K562 (cell line): ENCODE data around the gene ETFBKMT. TPM values are rescaled to one million over a fixed set of nuclear protein-coding genes. Genes with fewer than 3 reads are reported as not detected.

ENCODE experiments used
- ATAC-seq: fragments of 200-7000 bp; cut with Tn5 transposase; 3 replicates; pipeline ENCODE4 v1.9.1; 2020; ENCODE audit warnings: moderate library complexity
- BruUV-seq: library from RNA; stranded (reverse); fragments of 400-500 nt; replicated peaks from 2 replicates; lab custom pipeline; 2021; lab: Mats Ljungman, UMichigan
- CTCF ChIA-PET: fragments of 300-600 bp; formaldehyde crosslinking; extraction: SDS; loops from one replicate; lab custom pipeline; 2021; ENCODE audit warnings: low intra/inter-chr PET ratio; lab: Yijun Ruan, JAX
- POLR2A ChIA-PET: fragments of 300-600, 350-650 bp; sonication (Branson Sonifier 250); formaldehyde crosslinking; extraction: SDS; loops from one replicate; lab custom pipeline; 2021; ENCODE audit warnings: antibody characterized with exemption, inconsistent platforms; lab: Yijun Ruan, JAX
- DNase-seq, 4 experiments: peaks; one replicate each; pipeline versions ENCODE4 v3.0.0 to v3.0.0-alpha.2; 2011 to 2018; ENCODE audit warnings: low spot score in 3 of 4, mixed read lengths in 3 of 4; ENCODE audit errors: extremely low read depth in 1 of 4
- FAIRE-seq: peaks from 2 replicates; lab custom pipeline; 2011; peaks lifted over from hg19 to GRCh38; lab: Jason Lieb, UNC
- H2AFZ ChIP-seq: 2 replicates; pipeline ENCODE4 v1.6.0; 2011; ENCODE audit warnings: low read depth, low read length, control low read depth, inconsistent platforms
- H3K27ac ChIP-seq: fragments of 200-600 bp; 3 replicates; pipeline ENCODE4 v1.8.0; 2011; ENCODE audit warnings: low read depth, mild to moderate bottlenecking, control low read depth, inconsistent platforms, low read length, moderate library complexity, mixed read lengths; ENCODE audit errors: extremely low read depth
- H3K27me3 ChIP-seq, 2 experiments: fragments of 300-600 bp in 1 of 2; 2 replicates in 1 of 2; 3 replicates in 1 of 2; pipeline versions ENCODE4 v1.6.0 to v1.8.0; 2011; ENCODE audit warnings: inconsistent platforms in 2 of 2, low read length in 2 of 2, mild to moderate bottlenecking in 1 of 2, mixed read lengths in 1 of 2, moderate library complexity in 1 of 2; ENCODE audit not compliant: control insufficient read depth in 2 of 2, insufficient read depth in 2 of 2
- H3K36me3 ChIP-seq: fragments of 300-600 bp; 3 replicates; pipeline ENCODE4 v1.8.0; 2011; ENCODE audit warnings: mild to moderate bottlenecking, low read length, inconsistent platforms; ENCODE audit not compliant: control insufficient read depth, insufficient read depth
- H3K4me1 ChIP-seq, 2 experiments: fragments of 200-600 bp in 1 of 2; replicated peaks in 1 of 2; 2 replicates in 1 of 2; 3 replicates in 1 of 2; pipeline versions ENCODE4 v1.5.1 to v1.8.0; 2011; ENCODE audit warnings: inconsistent platforms in 2 of 2, low read length in 2 of 2, mild to moderate bottlenecking in 1 of 2, mixed read lengths in 1 of 2, moderate library complexity in 1 of 2; ENCODE audit not compliant: control insufficient read depth in 2 of 2, insufficient read depth in 2 of 2
- H3K4me2 ChIP-seq: 2 replicates; pipeline ENCODE4 v1.6.1; 2011; ENCODE audit warnings: low read length, control low read depth, inconsistent platforms, mixed read lengths; ENCODE audit not compliant: insufficient read depth
- H3K4me3 ChIP-seq: fragments of 200-600 bp; sonication (generic), shearing (Covaris generic); 2 replicates; pipeline ENCODE4 v1.5.1; 2016; ENCODE audit warnings: control low read depth, inconsistent platforms
- H3K79me2 ChIP-seq: fragments of 200-600 bp; 3 replicates; pipeline ENCODE4 v1.8.0; 2011; ENCODE audit warnings: low read length, inconsistent platforms; ENCODE audit not compliant: control insufficient read depth, insufficient read depth
- H3K9ac ChIP-seq, 2 experiments: 2 replicates each; pipeline versions ENCODE4 v1.6.0 to v1.6.1; 2011; ENCODE audit warnings: low read depth in 2 of 2, low read length in 2 of 2, control low read depth in 1 of 2, inconsistent platforms in 1 of 2, mild to moderate bottlenecking in 1 of 2, mixed read lengths in 1 of 2; ENCODE audit not compliant: insufficient read depth in 1 of 2
- H3K9me1 ChIP-seq: one replicate; pipeline ENCODE4 v1.6.0; 2011; ENCODE audit warnings: inconsistent platforms, mild to moderate bottlenecking, low read length, moderate library complexity; ENCODE audit not compliant: control insufficient read depth, insufficient read depth
- H3K9me3 ChIP-seq: replicated peaks from 2 replicates; pipeline ENCODE4 v1.5.1; 2011; ENCODE audit warnings: low read depth, low read length, inconsistent platforms; ENCODE audit not compliant: control insufficient read depth, insufficient read depth
- H4K20me1 ChIP-seq: replicated peaks from 2 replicates; pipeline ENCODE4 v1.6.1; 2011; ENCODE audit warnings: low read length, inconsistent platforms, mixed read lengths; ENCODE audit not compliant: control insufficient read depth, insufficient read depth
- LCOR ChIP-seq: sonication (generic); formaldehyde crosslinking; IDR thresholded peaks from 2 replicates; pipeline ENCODE4 v1.8.0; 2022; ENCODE audit warnings: mild to moderate bottlenecking, missing genetic modification reagents
- MEIS2 ChIP-seq: fragments of 450-650 bp; IDR thresholded peaks from 2 replicates; pipeline ENCODE4 v1.6.1; 2014; ENCODE audit warnings: mild to moderate bottlenecking; ENCODE audit not compliant: partially characterized antibody
- WGBS: fragments of 100-300 bp; shearing (Covaris generic); methylation state at CpG from one replicate; pipeline ENCODE4 v1.1.6; 2016; ENCODE audit warnings: low coverage, mixed read lengths; ENCODE audit not compliant: insufficient coverage; ENCODE audit errors: missing lambda C conversion rate; 5-methylcytosine and 5-hydroxymethylcytosine counted together
- in situ Hi-C: fragments of 300-500 bp; cut with MboI; formaldehyde crosslinking; loops from 4 replicates; pipeline ENCODE4 v1.15.0; 2018; ENCODE audit warnings: inconsistent platforms, mixed read lengths
- intact Hi-C: fragments of 100-400 bp; cut with micrococcal nuclease; formaldehyde crosslinking; loops from 2 replicates; pipeline ENCODE4 v1.14.2; 2022
- polyA plus RNA-seq, 8 experiments: library from polyadenylated mRNA; depleted of rRNA in 4 of 8; stranded (reverse) in 5 of 8; unstranded in 3 of 8; fragments of >200 nt; fragmentation: Nextera tagmentation in 2 of 8; fragmentation: Illumina TruSeq in 1 of 8; extraction: Ambion mirVana in 2 of 8; extraction: Trizol in 1 of 8; gene quantifications; 2 replicates each; pipeline versions ENCODE4 v1.2.1 to v1.2.3, GENCODE V29; 2011 to 2014; ENCODE audit warnings: inconsistent platforms in 1 of 8, missing spikeins in 1 of 8
- total RNA-seq, 7 experiments: library from RNA; depleted of rRNA in 6 of 7; stranded (reverse); fragments of >200 nt in 6 of 7; fragmentation: Illumina TruSeq in 2 of 7; extraction: Trizol in 2 of 7; gene quantifications; 2 replicates each; pipeline versions ENCODE4 v1.2.1 to v1.2.3, GENCODE V29; 2011 to 2021; ENCODE audit warnings: low replicate concordance in 1 of 7
- TF ChIP-seq, protein P1 (sequence below): fragments of 450-650 bp; IDR thresholded peaks from 2 replicates; pipeline ENCODE4 v1.6.1; 2016
- TF ChIP-seq, protein P2 (sequence below), 2 experiments: IDR thresholded peaks in 1 of 2; conservative IDR thresholded peaks in 1 of 2; 2 replicates each; pipeline ENCODE4 v1.6.1; 2016; ENCODE audit warnings: low read depth in 2 of 2, mild to moderate bottlenecking in 1 of 2, missing compliant biosample characterization in 1 of 2, missing genetic modification characterization in 1 of 2, moderate library complexity in 1 of 2
- TF ChIP-seq, protein P3 (sequence below): sonication (generic); formaldehyde crosslinking; IDR thresholded peaks from 2 replicates; pipeline ENCODE4 v1.8.0; 2022; ENCODE audit warnings: mild to moderate bottlenecking, missing genetic modification reagents, borderline replicate concordance

Gene ETFBKMT
- total and polyA plus RNA-seq, 9 of the 15 experiments (the other 6 are each of a cell fraction or from before 2014, with no cell fraction given), result 0.18 to 1.7 (median 0.96) TPM

DNA sequence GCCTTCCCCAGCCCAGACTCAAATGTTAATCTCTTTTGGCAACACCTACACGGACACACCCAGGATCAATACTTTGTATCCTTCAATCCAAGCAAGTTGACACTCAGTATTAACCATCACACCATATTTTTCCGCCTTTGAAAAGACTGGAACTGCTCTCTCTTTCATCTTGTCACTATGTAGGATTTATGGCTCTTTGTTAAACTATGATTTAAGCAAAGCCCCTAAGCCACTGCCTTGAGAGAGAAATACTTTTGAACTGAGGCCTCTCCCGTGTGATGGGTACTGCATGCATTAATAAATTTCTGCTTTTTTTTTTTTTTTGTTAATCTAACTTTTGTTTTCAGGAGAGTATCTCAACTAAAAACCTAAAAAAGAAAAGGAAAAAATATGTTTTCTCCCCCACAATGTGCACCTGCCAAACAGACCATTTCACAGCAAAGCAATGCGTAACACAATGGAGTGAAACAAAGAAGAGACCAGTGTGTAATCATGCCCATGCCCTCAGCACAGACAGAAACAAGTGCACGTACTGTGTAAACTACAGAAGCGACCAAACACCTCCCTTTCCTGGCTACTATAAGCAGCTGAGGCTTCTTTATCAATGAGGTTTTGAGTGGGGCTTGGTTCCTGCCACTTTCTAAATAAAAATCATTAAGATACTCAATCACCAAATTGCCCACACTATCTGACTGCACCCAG, 28.3 kb upstream of the ETFBKMT start:
- no peak overlapping the region for H3K27ac ChIP-seq
- intact Hi-C loops (loop anchor here (2.0 to 10.0 kb wide), 4 partner anchors 30 to 306 kb away; partner anchors contain the start of gene SINHCAF), in situ Hi-C loops (loop anchor here (5.0 kb wide), 1 partner anchor 384 kb away; no protein-coding TSS in a partner anchor)
- no peak for ATAC-seq
- H3K4me2 ChIP-seq, result no peak overlapping the region
- no peaks in the 10 kb centered on the region for H3K27me3 ChIP-seq
- WGBS, result 34% methylated on average over 6 of the region's 6 CpGs
- no peaks in the 10 kb centered on the region for H3K9me3 ChIP-seq
- no TSS peak for BruUV-seq
- CTCF ChIA-PET, result no interaction called here
- TF ChIP-seq, protein P1, sequence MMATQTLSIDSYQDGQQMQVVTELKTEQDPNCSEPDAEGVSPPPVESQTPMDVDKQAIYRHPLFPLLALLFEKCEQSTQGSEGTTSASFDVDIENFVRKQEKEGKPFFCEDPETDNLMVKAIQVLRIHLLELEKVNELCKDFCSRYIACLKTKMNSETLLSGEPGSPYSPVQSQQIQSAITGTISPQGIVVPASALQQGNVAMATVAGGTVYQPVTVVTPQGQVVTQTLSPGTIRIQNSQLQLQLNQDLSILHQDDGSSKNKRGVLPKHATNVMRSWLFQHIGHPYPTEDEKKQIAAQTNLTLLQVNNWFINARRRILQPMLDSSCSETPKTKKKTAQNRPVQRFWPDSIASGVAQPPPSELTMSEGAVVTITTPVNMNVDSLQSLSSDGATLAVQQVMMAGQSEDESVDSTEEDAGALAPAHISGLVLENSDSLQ, result 0 out of 2 replicates have a peak, but pooled peaks have one; percentile 30
- peak; percentile 52 for TF ChIP-seq MEIS2
- no peak for TF ChIP-seq LCOR (CRISPR knock-in tag)
- TF ChIP-seq, protein P2, sequence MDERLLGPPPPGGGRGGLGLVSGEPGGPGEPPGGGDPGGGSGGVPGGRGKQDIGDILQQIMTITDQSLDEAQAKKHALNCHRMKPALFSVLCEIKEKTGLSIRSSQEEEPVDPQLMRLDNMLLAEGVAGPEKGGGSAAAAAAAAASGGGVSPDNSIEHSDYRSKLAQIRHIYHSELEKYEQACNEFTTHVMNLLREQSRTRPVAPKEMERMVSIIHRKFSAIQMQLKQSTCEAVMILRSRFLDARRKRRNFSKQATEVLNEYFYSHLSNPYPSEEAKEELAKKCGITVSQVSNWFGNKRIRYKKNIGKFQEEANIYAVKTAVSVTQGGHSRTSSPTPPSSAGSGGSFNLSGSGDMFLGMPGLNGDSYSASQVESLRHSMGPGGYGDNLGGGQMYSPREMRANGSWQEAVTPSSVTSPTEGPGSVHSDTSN (CRISPR knock-in tag; IDR thresholded peaks at IDR 0.05; ENCODE audit: low read depth), result no peak
- TF ChIP-seq, protein P2 (tag; conservative IDR thresholded peaks at IDR 0.05; ENCODE audit: low read depth), result peak; percentile 23
- TF ChIP-seq, protein P3, sequence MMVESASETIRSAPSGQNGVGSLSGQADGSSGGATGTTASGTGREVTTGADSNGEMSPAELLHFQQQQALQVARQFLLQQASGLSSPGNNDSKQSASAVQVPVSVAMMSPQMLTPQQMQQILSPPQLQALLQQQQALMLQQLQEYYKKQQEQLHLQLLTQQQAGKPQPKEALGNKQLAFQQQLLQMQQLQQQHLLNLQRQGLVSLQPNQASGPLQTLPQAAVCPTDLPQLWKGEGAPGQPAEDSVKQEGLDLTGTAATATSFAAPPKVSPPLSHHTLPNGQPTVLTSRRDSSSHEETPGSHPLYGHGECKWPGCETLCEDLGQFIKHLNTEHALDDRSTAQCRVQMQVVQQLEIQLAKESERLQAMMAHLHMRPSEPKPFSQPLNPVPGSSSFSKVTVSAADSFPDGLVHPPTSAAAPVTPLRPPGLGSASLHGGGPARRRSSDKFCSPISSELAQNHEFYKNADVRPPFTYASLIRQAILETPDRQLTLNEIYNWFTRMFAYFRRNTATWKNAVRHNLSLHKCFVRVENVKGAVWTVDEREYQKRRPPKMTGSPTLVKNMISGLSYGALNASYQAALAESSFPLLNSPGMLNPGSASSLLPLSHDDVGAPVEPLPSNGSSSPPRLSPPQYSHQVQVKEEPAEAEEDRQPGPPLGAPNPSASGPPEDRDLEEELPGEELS (CRISPR knock-in tag), result no peak
- H2AFZ ChIP-seq, result no peak overlapping the region
- DNase-seq, result no peak
- no peaks in the 10 kb centered on the region for H3K36me3 ChIP-seq
- no peak overlapping the region for H3K9ac ChIP-seq
- peaks cover 0 to 10% of the 10 kb centered on the region in 2 experiments; a peak in 4 of 5 replicates for H3K4me1 ChIP-seq
- no peaks in the 10 kb centered on the region for H3K9me1 ChIP-seq
- POLR2A ChIA-PET, result interaction anchor here (0.6 kb wide), 1 partner anchor 1202 kb away, joined by 4 read pairs; no protein-coding TSS in a partner anchor
- no peak for FAIRE-seq
- H3K79me2 ChIP-seq, result no peaks in the 10 kb centered on the region
- no peaks in the 10 kb centered on the region for H4K20me1 ChIP-seq
- no peak overlapping the region for H3K4me3 ChIP-seq
